Activated naive CD4-positive, alpha-beta T cell treated with anti-CD3 and anti-CD28 coated beads for 36 hours (primary cell): ENCODE results near the gene HNRNPC. TPM values are rescaled to one million over a fixed set of nuclear protein-coding genes. Genes with fewer than 3 reads are reported as not detected.
"Not testable (repeated sequence)": the region's sequence is repeated elsewhere in the genome, so short reads cannot be mapped to it uniquely, and the experiment has no call there.

Experiments used
- CTCF ChIA-PET: fragments of 350-600 bp; sonication (Branson Sonifier 250); formaldehyde crosslinking; loops from one replicate; lab custom pipeline; 2021; ENCODE audit warnings: antibody characterized with exemption; lab: Charles Lee
- DNase-seq: peaks from one replicate; pipeline ENCODE4 v3.0.0-alpha.2; 2020
- H3K27ac Mint-ChIP-seq: one replicate; pipeline ENCODE4 v1.8.0; 2021; ENCODE audit warnings: mild to moderate bottlenecking, mixed read lengths
- H3K27me3 Mint-ChIP-seq: one replicate; pipeline ENCODE4 v1.8.0; 2021; ENCODE audit warnings: low read depth, mixed read lengths
- H3K36me3 Mint-ChIP-seq: one replicate; pipeline ENCODE4 v1.8.0; 2021; ENCODE audit warnings: low read depth, mixed read lengths
- H3K4me1 Mint-ChIP-seq: one replicate; pipeline ENCODE4 v1.8.0; 2021; ENCODE audit warnings: low read depth, mixed read lengths
- H3K4me3 Mint-ChIP-seq: one replicate; pipeline ENCODE4 v1.8.0; 2021; ENCODE audit warnings: mild to moderate bottlenecking, moderate library complexity, mixed read lengths
- H3K9me3 Mint-ChIP-seq: one replicate; pipeline ENCODE4 v1.8.0; 2021; ENCODE audit warnings: mixed read lengths
- intact Hi-C: fragments of 100-400 bp; cut with micrococcal nuclease; formaldehyde crosslinking; loops from one replicate; pipeline ENCODE4 v1.15.1; 2023
- total RNA-seq, 2 experiments: library from RNA; stranded (reverse); gene quantifications; one replicate each; pipeline ENCODE4 v1.2.3, GENCODE V29; 2021

The HNRNPC gene
- total RNA-seq, 2 experiments from 2014 or later, result 1,252 to 1,377 TPM

DNA sequence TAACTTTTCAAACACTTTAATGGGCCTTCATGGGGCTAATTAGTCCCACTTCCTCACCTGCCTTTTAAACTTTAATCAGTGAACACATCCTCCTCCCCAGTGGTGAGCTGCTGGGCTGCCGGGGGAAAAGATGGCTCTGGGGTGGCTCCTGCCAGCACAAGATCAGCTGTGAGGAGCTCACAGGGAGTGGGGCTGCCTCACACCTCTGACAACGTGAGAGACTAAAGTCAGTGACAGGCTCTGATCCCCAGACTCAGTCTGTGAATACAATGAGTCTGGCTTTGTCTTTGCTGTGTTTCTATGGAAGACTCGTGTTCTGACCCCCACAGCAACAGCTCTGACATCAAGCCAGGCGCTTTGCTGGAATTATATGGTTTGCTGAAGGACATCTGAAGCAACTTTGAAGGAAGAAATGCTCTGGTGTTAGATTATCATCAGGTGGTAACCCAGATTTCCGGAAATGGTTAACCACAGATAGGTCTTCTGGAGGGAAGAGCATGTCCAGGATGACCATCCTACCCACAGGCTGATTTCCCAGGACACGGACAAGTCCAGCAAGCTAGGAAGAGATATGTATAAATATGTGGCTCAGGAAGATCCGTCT, 104.1 kb downstream of the HNRNPC start:
- CTCF ChIA-PET, result interaction anchor here (1.3 to 1.7 kb wide), 2 partner anchors 9 to 60 kb away, joined by 3 read pairs; partner anchors contain the start of gene OR5AU1
- H3K9me3 Mint-ChIP-seq, DNase-seq, H3K27ac Mint-ChIP-seq, H3K36me3 Mint-ChIP-seq, H3K27me3 Mint-ChIP-seq, H3K4me1 Mint-ChIP-seq, H3K4me3 Mint-ChIP-seq, intact Hi-C loops: not testable (repeated sequence)

DNA sequence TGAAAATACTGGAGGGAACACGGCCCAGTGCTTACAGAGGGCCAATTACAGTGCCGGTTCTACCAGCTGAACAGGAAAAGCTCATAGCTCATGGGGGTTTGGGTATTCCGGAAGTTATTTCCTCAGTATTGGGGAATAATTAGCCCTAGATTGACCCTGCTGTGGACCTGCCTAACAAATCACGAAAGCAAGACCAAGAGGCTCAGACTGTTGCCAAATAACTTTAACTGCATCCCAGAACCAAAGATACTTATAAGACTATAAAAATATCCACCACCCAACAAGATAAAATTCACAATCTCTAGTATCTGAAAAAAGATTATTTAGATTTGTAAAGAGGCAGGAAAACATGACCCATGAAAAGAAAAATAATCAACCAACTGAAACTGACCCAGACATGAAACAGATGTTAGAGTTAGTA, 105.4 kb downstream of the HNRNPC start:
- DNase-seq, result no peak
- intact Hi-C loops, result no loop called here
- CTCF ChIA-PET, result interaction anchor here (0.7 kb wide), 1 partner anchor 448 kb away, joined by 4 read pairs; no protein-coding TSS in a partner anchor
- Mint-ChIP-seq H3K27ac (no peak overlapping the region), H3K27me3 (peaks cover 9% of the 10 kb centered on the region), H3K4me1 (no peaks in the 10 kb centered on the region), H3K9me3 (no peaks in the 10 kb centered on the region), H3K4me3 (no peak overlapping the region), H3K36me3 (no peaks in the 10 kb centered on the region)

DNA sequence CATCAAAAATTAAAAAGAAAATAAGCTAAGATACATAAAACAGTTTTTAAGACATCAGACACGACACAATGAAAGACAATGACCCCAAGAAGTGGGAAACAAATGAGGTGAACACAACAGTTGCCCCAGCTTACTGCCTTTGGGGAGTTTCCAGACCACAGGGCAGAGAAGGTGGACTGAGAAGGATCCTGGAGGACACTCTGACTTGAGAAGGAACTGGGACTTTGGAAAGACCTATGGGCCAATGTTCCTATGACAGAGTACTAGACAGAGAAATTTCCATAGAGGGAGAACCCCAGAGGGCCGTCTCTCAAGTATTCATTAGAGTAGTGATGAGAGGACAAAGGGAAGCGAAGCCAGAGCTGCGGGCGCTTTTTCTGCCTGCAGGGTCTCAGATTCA, 107.2 kb downstream of the HNRNPC start:
- peaks cover 10% of the 10 kb centered on the region for H3K27me3 Mint-ChIP-seq

DNA sequence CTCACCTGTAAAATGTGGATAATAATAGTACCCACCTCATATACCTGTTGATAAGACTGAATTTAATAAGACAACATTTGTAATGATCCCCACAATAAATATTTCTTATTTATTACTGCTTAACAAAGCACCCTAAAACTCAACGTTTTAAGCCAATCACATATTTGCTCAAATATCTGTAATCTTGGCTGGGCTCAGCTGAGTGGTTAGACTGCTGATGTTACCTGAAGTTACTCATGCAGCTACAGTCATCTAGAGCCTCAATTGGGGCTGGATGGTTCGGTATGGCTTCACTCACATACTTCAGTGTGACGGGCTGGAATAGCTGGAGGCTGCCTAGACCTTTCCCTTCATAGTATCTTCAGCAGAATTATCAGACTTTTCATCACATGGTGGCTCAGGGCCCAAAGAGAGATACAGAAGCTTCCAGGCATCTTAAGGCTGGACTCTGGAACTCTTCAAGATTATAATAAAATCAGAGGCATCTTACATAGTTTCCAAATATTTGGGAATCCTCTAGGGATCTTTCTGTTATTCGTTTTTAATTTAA, 109.1 kb downstream of the HNRNPC start:
- Mint-ChIP-seq H3K36me3 (no peaks in the 10 kb centered on the region), H3K9me3 (no peaks in the 10 kb centered on the region), H3K4me3 (no peak overlapping the region), H3K27ac (no peak overlapping the region), H3K27me3 (peaks cover 9% of the 10 kb centered on the region), H3K4me1 (peaks cover 3% of the 10 kb centered on the region)
- DNase-seq, result no peak
- intact Hi-C loops, result no loop called here
- CTCF ChIA-PET, result no interaction called here

More for the DNA sequence above, 107.2 kb downstream of the HNRNPC start:
- DNase-seq, result no peak
- Mint-ChIP-seq H3K4me1 (no peaks in the 10 kb centered on the region), H3K27ac (no peak overlapping the region), H3K4me3 (no peak overlapping the region), H3K36me3 (no peaks in the 10 kb centered on the region), H3K9me3 (no peaks in the 10 kb centered on the region)
- intact Hi-C loops, result no loop called here
- CTCF ChIA-PET, result no interaction called here

Other genes with a start within 250 kb of the HNRNPC start
- 1 to 10 TPM; 8.4 to 8.8 TPM for gene NDRG2, start 244.4 kb downstream of the HNRNPC start, total RNA-seq
- gene TPPP2, start 239.2 kb downstream of the HNRNPC start, total RNA-seq, result not detected
- not detected for gene RNASE13, start 234.6 kb downstream of the HNRNPC start, total RNA-seq
- not detected for gene RNASE7, start 227.1 kb downstream of the HNRNPC start, total RNA-seq
- not detected for gene RNASE8, start 211.6 kb downstream of the HNRNPC start, total RNA-seq
- not detected for gene ARHGEF40, start 199.1 kb downstream of the HNRNPC start, total RNA-seq
- gene ZNF219, start 170.8 kb downstream of the HNRNPC start, total RNA-seq, result 1 to 10 TPM; 8.3 to 9.2 TPM
- gene TMEM253, start 168.4 kb downstream of the HNRNPC start, total RNA-seq, result not detected
- gene OR5AU1, start 113.4 kb downstream of the HNRNPC start, total RNA-seq, result not detected
- gene RPGRIP1, start 10.6 kb upstream of the HNRNPC start, total RNA-seq, result not detected
- gene SUPT16H, start 114.6 kb upstream of the HNRNPC start, total RNA-seq, result 100 to 1,000 TPM; 164 to 165 TPM
- 10 to 100 TPM; 73.9 to 75.5 TPM for gene CHD8, start 186.7 kb upstream of the HNRNPC start, total RNA-seq
- gene RAB2B, start 207.5 kb upstream of the HNRNPC start, total RNA-seq, result 10 to 100 TPM; 20.5 to 21.4 TPM
- 10 to 100 TPM; 57.4 to 58.6 TPM for gene TOX4, start 207.8 kb upstream of the HNRNPC start, total RNA-seq
- gene METTL3, start 241.9 kb upstream of the HNRNPC start, total RNA-seq, result 10 to 100 TPM; 60.6 TPM